PC-3 (cell line): ENCODE data around the gene ATP2B2.

ENCODE experiments used
- EZH2 ChIP-seq: fragments of 300-600 bp; sonication (generic); IDR thresholded peaks from one replicate; pipeline ENCODE4 v1.6.1; 2017; ENCODE audit warnings: antibody characterized with exemption, mild to moderate bottlenecking, low read length; ENCODE audit not compliant: unreplicated experiment
- EZH2phosphoT487 ChIP-seq: fragments of 300-600 bp; sonication (generic); IDR thresholded peaks from 2 replicates; pipeline ENCODE4 v1.6.1; 2018; ENCODE audit warnings: mild to moderate bottlenecking, antibody characterized with exemption, low read length, borderline replicate concordance
- TF ChIP-seq, protein P1 (sequence below): fragments of 300-600 bp; sonication (generic); conservative IDR thresholded peaks from 2 replicates; pipeline ENCODE4 v1.5.1; 2017; ENCODE audit warnings: antibody characterized with exemption, low read depth, mild to moderate bottlenecking, low read length

DNA sequence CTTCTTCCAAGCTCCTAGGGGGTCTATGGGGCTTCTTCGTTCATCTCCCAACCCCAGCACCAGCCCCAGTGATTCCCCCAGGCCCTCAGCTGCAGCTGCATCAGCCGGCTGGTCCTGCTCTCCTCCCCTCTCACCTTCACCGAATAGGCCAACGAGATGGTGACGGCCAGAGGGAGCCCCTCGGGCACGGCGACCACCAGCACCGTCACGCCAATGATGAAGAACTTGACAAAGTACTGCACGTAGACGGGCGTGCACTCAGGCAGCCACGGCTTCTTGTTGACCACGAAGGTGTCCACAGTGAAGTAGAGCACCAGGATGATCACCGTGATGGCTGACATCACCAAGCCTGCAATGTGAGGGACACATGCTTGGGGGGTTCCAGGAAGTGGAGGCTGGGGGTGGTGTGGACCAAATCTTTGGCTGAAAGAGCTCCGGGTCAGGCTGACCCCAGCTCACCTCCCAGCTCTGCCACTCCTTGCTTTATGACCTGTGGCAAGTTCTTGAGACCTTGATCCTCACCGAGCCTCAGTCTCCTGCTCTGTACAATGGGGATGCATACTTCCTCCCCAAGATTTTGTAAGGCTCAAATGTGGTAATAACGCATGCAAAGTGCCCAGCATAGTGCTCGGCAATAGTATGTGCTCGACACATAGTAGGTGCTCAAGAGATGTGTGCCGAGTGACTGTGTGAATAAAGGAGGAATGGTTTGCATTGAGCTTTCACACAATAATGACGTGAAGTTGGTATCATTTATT lies 129.9 kb downstream of the ATP2B2 start:
- TF ChIP-seq, protein P1, sequence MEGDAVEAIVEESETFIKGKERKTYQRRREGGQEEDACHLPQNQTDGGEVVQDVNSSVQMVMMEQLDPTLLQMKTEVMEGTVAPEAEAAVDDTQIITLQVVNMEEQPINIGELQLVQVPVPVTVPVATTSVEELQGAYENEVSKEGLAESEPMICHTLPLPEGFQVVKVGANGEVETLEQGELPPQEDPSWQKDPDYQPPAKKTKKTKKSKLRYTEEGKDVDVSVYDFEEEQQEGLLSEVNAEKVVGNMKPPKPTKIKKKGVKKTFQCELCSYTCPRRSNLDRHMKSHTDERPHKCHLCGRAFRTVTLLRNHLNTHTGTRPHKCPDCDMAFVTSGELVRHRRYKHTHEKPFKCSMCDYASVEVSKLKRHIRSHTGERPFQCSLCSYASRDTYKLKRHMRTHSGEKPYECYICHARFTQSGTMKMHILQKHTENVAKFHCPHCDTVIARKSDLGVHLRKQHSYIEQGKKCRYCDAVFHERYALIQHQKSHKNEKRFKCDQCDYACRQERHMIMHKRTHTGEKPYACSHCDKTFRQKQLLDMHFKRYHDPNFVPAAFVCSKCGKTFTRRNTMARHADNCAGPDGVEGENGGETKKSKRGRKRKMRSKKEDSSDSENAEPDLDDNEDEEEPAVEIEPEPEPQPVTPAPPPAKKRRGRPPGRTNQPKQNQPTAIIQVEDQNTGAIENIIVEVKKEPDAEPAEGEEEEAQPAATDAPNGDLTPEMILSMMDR, result no peak
- no peak for TF ChIP-seq EZH2phosphoT487
- no peak for TF ChIP-seq EZH2
